HG02852 (cell line): ENCODE measurements around the gene MRAP.
"Not testable (repeated sequence)": the region's sequence is repeated elsewhere in the genome, so short reads cannot be mapped to it uniquely, and the experiment has no call there.

Experiments
- ATAC-seq: cut with Tn5 transposase; IDR thresholded peaks from one replicate; pipeline ENCODE4 v1.9.1; 2021; ENCODE audit warnings: mild to moderate bottlenecking, moderate library complexity; ENCODE audit not compliant: unreplicated experiment

The MRAP gene

GRCh38 chr21:32298658-32299081, at the start of gene MRAP:
TSS of gene MRAP (plus strand) at chr21:32298855. CDS start at chr21:32298972, 117 bp downstream.
- no peak for ATAC-seq

GRCh38 chr21:32249511-32250280, 49.0 kb upstream of the MRAP start:
- ATAC-seq, result no peak

GRCh38 chr21:32252136-32252535, 46.5 kb upstream of the MRAP start:
- ATAC-seq, result no peak

- no peak for ATAC-seq
Observed at GRCh38 chr21:32253215-32253641, 45.4 kb upstream of the MRAP start.

- ATAC-seq, result no peak
Observed at GRCh38 chr21:32256251-32256650, 42.4 kb upstream of the MRAP start.

- ATAC-seq, result no peak
Observed at GRCh38 chr21:32256873-32257620, 41.6 kb upstream of the MRAP start.

- ATAC-seq, result peak; percentile 68
Observed at GRCh38 chr21:32257962-32258785, 40.5 kb upstream of the MRAP start.

- ATAC-seq, result not testable (repeated sequence)
Observed at GRCh38 chr21:32258786-32259048, 39.9 kb upstream of the MRAP start.

GRCh38 chr21:32260130-32260529, 38.5 kb upstream of the MRAP start:
- no peak for ATAC-seq

- no peak for ATAC-seq
Observed at GRCh38 chr21:32261929-32262328, 36.7 kb upstream of the MRAP start.

GRCh38 chr21:32265321-32265720, 33.3 kb upstream of the MRAP start:
- not testable (repeated sequence) for ATAC-seq

- no peak for ATAC-seq
Observed at GRCh38 chr21:32270748-32271147, 27.9 kb upstream of the MRAP start.

GRCh38 chr21:32276671-32277070, 22.0 kb upstream of the MRAP start:
- ATAC-seq, result no peak

- ATAC-seq, result peak; percentile 11
Observed at GRCh38 chr21:32278103-32278502, 20.6 kb upstream of the MRAP start.

GRCh38 chr21:32278518-32279376, 19.9 kb upstream of the MRAP start, which contains the start of gene MIS18A:
TSS of gene MIS18A (minus strand) at chr21:32279049. CDS start at chr21:32279014, 35 bp downstream.
- ATAC-seq, result peak; percentile 92

- ATAC-seq, result no peak
Observed at GRCh38 chr21:32279377-32279680, 19.3 kb upstream of the MRAP start.

GRCh38 chr21:32281531-32281930, 17.1 kb upstream of the MRAP start:
- ATAC-seq, result no peak

- no peak for ATAC-seq
Observed at GRCh38 chr21:32282992-32283391, 15.7 kb upstream of the MRAP start.

GRCh38 chr21:32285476-32285875, 13.2 kb upstream of the MRAP start:
- ATAC-seq, result no peak

GRCh38 chr21:32297449-32297848, 1.2 kb upstream of the MRAP start:
- ATAC-seq, result no peak

- no peak for ATAC-seq
Observed at GRCh38 chr21:32298148-32298559, 501 bp upstream of the MRAP start.
